ENCODE measurements around the gene WWOX. TPM values are rescaled to one million over a fixed set of nuclear protein-coding genes. Genes with fewer than 3 reads are reported as not detected.

The WWOX gene
- total and polyA plus RNA-seq, 2 of the 8 experiments (the other 6 are each of a cell fraction or from before 2014, with no cell fraction given), result 5.4 to 16.7 TPM

GRCh38 chr16:79061181-79061580, 961.7 kb downstream of the WWOX start (continued):
- TF ChIP-seq, protein P1, sequence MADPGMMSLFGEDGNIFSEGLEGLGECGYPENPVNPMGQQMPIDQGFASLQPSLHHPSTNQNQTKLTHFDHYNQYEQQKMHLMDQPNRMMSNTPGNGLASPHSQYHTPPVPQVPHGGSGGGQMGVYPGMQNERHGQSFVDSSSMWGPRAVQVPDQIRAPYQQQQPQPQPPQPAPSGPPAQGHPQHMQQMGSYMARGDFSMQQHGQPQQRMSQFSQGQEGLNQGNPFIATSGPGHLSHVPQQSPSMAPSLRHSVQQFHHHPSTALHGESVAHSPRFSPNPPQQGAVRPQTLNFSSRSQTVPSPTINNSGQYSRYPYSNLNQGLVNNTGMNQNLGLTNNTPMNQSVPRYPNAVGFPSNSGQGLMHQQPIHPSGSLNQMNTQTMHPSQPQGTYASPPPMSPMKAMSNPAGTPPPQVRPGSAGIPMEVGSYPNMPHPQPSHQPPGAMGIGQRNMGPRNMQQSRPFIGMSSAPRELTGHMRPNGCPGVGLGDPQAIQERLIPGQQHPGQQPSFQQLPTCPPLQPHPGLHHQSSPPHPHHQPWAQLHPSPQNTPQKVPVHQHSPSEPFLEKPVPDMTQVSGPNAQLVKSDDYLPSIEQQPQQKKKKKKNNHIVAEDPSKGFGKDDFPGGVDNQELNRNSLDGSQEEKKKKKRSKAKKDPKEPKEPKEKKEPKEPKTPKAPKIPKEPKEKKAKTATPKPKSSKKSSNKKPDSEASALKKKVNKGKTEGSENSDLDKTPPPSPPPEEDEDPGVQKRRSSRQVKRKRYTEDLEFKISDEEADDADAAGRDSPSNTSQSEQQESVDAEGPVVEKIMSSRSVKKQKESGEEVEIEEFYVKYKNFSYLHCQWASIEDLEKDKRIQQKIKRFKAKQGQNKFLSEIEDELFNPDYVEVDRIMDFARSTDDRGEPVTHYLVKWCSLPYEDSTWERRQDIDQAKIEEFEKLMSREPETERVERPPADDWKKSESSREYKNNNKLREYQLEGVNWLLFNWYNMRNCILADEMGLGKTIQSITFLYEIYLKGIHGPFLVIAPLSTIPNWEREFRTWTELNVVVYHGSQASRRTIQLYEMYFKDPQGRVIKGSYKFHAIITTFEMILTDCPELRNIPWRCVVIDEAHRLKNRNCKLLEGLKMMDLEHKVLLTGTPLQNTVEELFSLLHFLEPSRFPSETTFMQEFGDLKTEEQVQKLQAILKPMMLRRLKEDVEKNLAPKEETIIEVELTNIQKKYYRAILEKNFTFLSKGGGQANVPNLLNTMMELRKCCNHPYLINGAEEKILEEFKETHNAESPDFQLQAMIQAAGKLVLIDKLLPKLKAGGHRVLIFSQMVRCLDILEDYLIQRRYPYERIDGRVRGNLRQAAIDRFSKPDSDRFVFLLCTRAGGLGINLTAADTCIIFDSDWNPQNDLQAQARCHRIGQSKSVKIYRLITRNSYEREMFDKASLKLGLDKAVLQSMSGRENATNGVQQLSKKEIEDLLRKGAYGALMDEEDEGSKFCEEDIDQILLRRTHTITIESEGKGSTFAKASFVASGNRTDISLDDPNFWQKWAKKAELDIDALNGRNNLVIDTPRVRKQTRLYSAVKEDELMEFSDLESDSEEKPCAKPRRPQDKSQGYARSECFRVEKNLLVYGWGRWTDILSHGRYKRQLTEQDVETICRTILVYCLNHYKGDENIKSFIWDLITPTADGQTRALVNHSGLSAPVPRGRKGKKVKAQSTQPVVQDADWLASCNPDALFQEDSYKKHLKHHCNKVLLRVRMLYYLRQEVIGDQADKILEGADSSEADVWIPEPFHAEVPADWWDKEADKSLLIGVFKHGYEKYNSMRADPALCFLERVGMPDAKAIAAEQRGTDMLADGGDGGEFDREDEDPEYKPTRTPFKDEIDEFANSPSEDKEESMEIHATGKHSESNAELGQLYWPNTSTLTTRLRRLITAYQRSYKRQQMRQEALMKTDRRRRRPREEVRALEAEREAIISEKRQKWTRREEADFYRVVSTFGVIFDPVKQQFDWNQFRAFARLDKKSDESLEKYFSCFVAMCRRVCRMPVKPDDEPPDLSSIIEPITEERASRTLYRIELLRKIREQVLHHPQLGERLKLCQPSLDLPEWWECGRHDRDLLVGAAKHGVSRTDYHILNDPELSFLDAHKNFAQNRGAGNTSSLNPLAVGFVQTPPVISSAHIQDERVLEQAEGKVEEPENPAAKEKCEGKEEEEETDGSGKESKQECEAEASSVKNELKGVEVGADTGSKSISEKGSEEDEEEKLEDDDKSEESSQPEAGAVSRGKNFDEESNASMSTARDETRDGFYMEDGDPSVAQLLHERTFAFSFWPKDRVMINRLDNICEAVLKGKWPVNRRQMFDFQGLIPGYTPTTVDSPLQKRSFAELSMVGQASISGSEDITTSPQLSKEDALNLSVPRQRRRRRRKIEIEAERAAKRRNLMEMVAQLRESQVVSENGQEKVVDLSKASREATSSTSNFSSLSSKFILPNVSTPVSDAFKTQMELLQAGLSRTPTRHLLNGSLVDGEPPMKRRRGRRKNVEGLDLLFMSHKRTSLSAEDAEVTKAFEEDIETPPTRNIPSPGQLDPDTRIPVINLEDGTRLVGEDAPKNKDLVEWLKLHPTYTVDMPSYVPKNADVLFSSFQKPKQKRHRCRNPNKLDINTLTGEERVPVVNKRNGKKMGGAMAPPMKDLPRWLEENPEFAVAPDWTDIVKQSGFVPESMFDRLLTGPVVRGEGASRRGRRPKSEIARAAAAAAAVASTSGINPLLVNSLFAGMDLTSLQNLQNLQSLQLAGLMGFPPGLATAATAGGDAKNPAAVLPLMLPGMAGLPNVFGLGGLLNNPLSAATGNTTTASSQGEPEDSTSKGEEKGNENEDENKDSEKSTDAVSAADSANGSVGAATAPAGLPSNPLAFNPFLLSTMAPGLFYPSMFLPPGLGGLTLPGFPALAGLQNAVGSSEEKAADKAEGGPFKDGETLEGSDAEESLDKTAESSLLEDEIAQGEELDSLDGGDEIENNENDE (IDR thresholded peaks at IDR 0.05; ENCODE audit: insufficient replicate concordance, low read length), result no peak

All from H1 (cell line).